22Rv1 (cell line): ENCODE measurements around the gene EYA2.

Experiments used
- ZFX ChIP-seq: fragments of 450-650 bp; IDR thresholded peaks from 2 replicates; pipeline ENCODE4 v1.6.1; 2017; ENCODE audit warnings: antibody characterized with exemption, borderline replicate concordance
- TF ChIP-seq, protein P1 (sequence below): fragments of 450-650 bp; IDR thresholded peaks from 2 replicates; pipeline ENCODE4 v1.5.1; 2017; ENCODE audit warnings: mild to moderate bottlenecking

DNA sequence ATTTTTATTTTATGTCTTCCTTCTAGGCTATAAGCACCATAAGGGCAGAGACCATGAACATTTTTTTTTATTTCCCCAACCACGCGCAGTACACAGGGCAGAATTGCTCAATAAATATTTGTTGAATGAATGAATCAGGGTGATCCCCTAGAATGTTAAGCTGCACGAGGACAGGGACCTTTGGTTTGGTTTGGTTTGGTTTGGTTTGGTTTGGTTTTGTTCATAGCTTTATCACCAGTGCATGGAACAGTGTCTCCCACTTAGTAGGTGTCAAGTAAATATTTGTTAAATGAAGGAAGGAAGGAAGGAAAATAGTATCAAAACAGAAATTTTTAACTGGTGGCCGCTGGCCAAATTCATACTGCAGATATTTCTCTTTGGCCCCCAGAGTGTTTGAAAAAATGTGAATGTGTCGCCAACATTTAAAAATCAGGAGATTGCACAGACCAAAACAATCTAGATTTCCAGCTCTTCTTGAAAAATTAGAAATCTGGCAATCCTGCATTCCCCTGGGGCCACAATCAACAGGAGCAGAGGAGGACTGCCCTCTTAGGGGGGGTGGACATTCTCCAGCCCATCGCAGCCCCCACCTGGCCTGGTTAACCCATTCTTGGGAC lies 205.3 kb downstream of the EYA2 start:
- TF ChIP-seq, protein P1, sequence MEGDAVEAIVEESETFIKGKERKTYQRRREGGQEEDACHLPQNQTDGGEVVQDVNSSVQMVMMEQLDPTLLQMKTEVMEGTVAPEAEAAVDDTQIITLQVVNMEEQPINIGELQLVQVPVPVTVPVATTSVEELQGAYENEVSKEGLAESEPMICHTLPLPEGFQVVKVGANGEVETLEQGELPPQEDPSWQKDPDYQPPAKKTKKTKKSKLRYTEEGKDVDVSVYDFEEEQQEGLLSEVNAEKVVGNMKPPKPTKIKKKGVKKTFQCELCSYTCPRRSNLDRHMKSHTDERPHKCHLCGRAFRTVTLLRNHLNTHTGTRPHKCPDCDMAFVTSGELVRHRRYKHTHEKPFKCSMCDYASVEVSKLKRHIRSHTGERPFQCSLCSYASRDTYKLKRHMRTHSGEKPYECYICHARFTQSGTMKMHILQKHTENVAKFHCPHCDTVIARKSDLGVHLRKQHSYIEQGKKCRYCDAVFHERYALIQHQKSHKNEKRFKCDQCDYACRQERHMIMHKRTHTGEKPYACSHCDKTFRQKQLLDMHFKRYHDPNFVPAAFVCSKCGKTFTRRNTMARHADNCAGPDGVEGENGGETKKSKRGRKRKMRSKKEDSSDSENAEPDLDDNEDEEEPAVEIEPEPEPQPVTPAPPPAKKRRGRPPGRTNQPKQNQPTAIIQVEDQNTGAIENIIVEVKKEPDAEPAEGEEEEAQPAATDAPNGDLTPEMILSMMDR = no peak
- no peak for TF ChIP-seq ZFX
